ENCODE measurements around the gene DROSHA. TPM values are rescaled to one million over a fixed set of nuclear protein-coding genes. Genes with fewer than 3 reads are reported as not detected.

Gene DROSHA
- total and polyA plus RNA-seq, 2 donors (not counting 3 experiments of a cell fraction or from before 2014, with no cell fraction given) = 49.1 to 96.4 TPM

GRCh38 chr5:31516802-31517201, 15.1 kb downstream of the DROSHA start:
- dilution Hi-C loops (cut with MboI; ENCODE audit: extremely low pct_ligation_motif_present, low sequenced_read_pairs) = no loop called here
- CTCF ChIA-PET = no interaction called here
- FAIRE-seq = no peak

More at GRCh38 chr5:31516802-31517201, 15.1 kb downstream of the DROSHA start:
- Histone ChIP-seq H3K4me1 (ENCODE audit: control insufficient read depth, extremely low read depth, insufficient read depth, low read length) (no peaks in the 10 kb centered on the region), H3K27ac (ENCODE audit: insufficient read depth, low read depth, low read length) (no peak overlapping the region), H3K9me3 (replicated peaks; ENCODE audit: control insufficient read depth, insufficient read depth, low read length) (no peaks in the 10 kb centered on the region), H3K9ac (replicated peaks; ENCODE audit: extremely low read depth, insufficient read depth, low read length) (no peak overlapping the region), H3K9me1 (replicated peaks; ENCODE audit: control insufficient read depth, extremely low read depth, insufficient read depth, low read length) (no peaks in the 10 kb centered on the region), H3K27me3 (ENCODE audit: control insufficient read depth in 2 of 2, insufficient read depth in 2 of 2, low read length in 2 of 2) (no peaks in the 10 kb centered on the region), H2AFZ (ENCODE audit: low read depth, low read length) (no peak overlapping the region), H3K36me3 (ENCODE audit: control insufficient read depth in 2 of 2, extremely low read depth in 1 of 2, insufficient read depth in 2 of 2, low read length in 2 of 2) (peaks cover 10 to 21% of the 10 kb centered on the region in 2 experiments), H4K20me1 (replicated peaks; ENCODE audit: control insufficient read depth, extremely low read depth, insufficient read depth, low read length) (no peaks in the 10 kb centered on the region), H3K4me3 (replicated peaks in 1 of 3; ENCODE audit: insufficient read depth in 1 of 3, low read depth in 1 of 3, low read length in 3 of 3) (no peak overlapping the region), H3K4me2 (ENCODE audit: insufficient read depth, low read length) (no peak overlapping the region), H3K79me2 (ENCODE audit: control insufficient read depth, insufficient read depth, low read length) (no peaks in the 10 kb centered on the region)
- no peak for TF ChIP-seq MAX (IDR thresholded peaks at IDR 0.05; ENCODE audit: insufficient read depth, insufficient read length)
- no peak for TF ChIP-seq POLR2AphosphoS5 (IDR thresholded peaks at IDR 0.05; ENCODE audit: insufficient read depth, low read depth, low read length)
- TF ChIP-seq CTCF (IDR thresholded peaks at IDR 0.05; ENCODE audit: extremely low read depth in 1 of 2, insufficient read depth in 1 of 2, low read depth in 1 of 2, low read length in 2 of 2) = no peak
- TF ChIP-seq POLR2A (IDR thresholded peaks at IDR 0.05; ENCODE audit: low read depth, low read length) = no peak
- no peak for TF ChIP-seq MYC (IDR thresholded peaks at IDR 0.05; ENCODE audit: low read depth, low read length)
- no peak for TF ChIP-seq JUN (IDR thresholded peaks at IDR 0.05; ENCODE audit: borderline replicate concordance, insufficient read depth, insufficient read length, low read depth)
- TF ChIP-seq EZH2 (IDR thresholded peaks at IDR 0.05; ENCODE audit: borderline replicate concordance, low read depth, low read length, severe bottlenecking) = no peak
- no peak for TF ChIP-seq FOS (IDR thresholded peaks at IDR 0.05; ENCODE audit: borderline replicate concordance, insufficient read depth, low read length)
- TF ChIP-seq GATA2 (IDR thresholded peaks at IDR 0.05; ENCODE audit: insufficient read depth, insufficient read length, low read depth, low read length) = no peak
- BruUV-seq (replicated peaks) = no TSS peak
- POLR2A ChIA-PET = no interaction called here
- no peak for DNase-seq (ENCODE audit: low read depth, low spot score)
- intact Hi-C loops (cut with micrococcal nuclease) = no loop called here

All from endothelial cell of umbilical vein (primary cell).